GM19025 (cell line): ENCODE data around the gene SERHL2.

Experiments
- ATAC-seq: cut with Tn5 transposase; IDR thresholded peaks from one replicate; pipeline ENCODE4 v1.9.1; 2021; ENCODE audit warnings: mild to moderate bottlenecking, low read depth, moderate library complexity; ENCODE audit not compliant: unreplicated experiment

Gene SERHL2

GRCh38 chr22:42622061-42622710 lies 68.4 kb downstream of the SERHL2 start:
- ATAC-seq, result no peak

DNA sequence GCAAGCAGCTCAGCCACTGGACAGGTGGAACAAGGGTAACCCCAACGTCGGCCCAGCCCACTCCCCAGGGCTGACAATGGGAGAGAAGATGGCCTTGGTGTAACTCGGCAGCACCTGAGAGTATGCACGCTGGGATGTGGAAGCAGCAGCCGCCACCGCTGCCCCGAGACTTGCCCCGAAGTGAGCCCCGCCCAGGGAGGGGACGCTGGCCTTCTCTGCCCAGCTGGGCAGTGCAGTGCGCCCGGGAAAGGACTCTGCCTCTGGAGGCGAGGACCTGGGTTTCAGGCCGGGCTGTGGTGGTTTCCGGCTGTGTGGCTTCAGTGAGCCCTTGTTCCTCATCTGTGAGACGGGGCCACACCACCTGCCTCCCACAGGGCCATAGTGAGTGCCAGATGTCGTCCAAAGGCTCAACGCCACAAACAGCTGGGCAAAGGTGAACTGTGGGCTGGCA lies 69.6 kb downstream of the SERHL2 start:
- no peak for ATAC-seq
